ENCODE results near the gene CORIN.

GRCh38 chr4:47562297-47562696, 275.6 kb downstream of the CORIN start:
- no peak for TF ChIP-seq POLR2AphosphoS5 (IDR thresholded peaks at IDR 0.05; ENCODE audit: low read depth, low read length)
- no peak for TF ChIP-seq REST (IDR thresholded peaks at IDR 0.05; ENCODE audit: low read depth, low read length)
- TF ChIP-seq CTCF (IDR thresholded peaks at IDR 0.05), result no peak

Measured in SK-N-SH (cell line).